HG03135 (cell line): ENCODE results near the gene MYO3B.
"Not testable (repeated sequence)": the region's sequence is repeated elsewhere in the genome, so short reads cannot be mapped to it uniquely, and the experiment has no call there.

ENCODE experiments used
- ATAC-seq: cut with Tn5 transposase; IDR thresholded peaks from one replicate; pipeline ENCODE4 v1.9.1; 2021; ENCODE audit warnings: mild to moderate bottlenecking, moderate library complexity; ENCODE audit not compliant: unreplicated experiment

MYO3B gene

DNA sequence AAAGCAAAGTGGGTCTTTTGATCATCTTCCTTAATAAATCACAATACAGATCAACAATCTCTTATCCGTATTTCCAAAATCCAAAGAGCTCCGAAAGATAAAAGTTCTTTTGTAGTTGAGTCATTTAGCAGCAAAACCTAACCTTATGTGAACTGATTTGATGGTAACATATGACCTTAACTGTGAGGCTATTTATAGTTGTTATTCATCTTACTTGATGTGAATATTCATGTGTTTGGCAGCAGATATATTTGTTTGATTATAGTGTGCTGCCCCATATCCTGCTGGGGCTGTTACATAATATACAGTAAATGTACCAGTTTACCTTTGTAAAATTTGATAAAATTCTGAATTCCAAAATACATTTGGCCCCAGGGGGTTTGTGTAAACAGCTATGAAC lies 158.5 kb downstream of the MYO3B start:
- ATAC-seq, result no peak

DNA sequence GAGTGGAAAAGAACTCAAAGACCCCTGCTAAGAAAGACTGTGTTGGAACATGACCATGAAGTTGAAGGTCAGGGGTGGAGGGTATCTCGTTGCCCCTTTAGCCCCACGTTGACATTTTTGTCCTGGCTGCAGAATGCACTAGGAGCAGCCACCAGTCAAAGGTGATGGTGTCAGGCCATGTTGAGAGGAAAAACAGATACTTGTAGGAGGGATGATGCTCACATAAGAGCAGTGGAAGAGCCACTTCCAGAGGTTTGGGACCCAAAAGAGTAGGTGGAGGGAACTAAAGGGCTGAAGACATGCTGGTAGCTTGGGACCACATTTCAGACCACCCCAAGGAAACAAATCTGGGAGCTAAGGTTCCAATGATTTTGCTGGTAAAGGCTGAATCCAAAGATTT lies 159.0 kb downstream of the MYO3B start:
- ATAC-seq, result no peak

DNA sequence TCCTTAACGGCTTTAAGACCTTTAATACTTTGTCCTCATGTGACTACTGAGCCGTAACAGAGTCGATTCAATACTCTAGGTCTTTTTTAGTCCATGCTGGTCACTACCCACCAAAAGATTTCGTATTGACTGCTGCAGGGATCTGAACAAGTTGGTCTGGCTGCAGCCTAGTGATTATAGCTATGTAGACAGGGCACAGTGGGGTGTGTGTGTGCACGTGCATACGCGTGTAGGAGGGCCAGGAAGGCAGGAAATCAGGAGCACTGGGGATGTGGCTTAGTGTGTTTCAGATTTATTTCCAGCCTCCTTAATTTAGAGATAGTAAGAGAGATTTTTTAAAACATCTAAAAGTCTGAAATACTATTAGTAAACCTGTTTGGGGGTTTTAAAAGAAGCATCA lies 161.4 kb downstream of the MYO3B start:
- ATAC-seq, result no peak

DNA sequence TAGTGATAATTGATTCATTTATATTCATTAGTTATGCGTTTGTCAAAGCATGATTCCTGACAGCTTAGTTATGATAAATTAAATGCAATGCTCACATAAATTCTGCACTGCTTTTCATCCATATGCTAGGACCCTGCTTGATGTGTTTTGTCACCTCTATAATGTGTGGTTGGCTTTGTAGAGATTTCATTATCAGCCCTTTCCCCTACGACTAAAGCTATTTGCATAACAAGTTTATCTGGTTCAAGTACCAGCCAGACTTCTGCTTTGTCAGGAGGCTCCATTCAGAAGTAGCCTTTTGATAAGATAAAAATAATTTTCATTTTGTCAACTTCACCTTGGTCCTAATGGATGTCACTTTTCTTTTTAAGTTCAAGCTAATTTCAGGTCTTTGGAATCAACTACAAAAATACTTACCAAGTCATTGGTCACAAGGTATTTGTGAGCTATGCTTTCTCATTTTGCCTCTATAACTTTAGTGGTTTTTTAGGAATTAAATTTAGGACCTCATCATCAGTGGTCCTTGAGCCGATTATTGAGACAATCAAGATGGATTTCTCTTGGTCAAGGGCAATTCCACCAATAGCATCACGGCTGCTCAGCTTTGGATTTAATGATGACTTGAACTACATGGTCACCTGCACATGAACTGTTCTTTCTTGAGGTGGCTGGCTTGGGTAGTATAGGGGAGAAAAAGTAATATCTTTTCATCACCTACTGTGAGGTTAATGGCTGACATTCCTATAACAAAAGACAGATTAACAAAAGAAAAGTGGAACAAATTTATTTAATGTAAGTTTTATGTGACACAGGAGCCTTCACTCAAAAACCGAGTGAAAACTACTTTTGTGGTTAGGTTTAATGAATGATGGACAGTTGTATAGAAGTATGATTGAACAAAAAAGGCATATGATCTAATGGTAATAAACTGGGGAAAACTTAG lies 162.1 kb downstream of the MYO3B start:
- ATAC-seq, result no peak

DNA sequence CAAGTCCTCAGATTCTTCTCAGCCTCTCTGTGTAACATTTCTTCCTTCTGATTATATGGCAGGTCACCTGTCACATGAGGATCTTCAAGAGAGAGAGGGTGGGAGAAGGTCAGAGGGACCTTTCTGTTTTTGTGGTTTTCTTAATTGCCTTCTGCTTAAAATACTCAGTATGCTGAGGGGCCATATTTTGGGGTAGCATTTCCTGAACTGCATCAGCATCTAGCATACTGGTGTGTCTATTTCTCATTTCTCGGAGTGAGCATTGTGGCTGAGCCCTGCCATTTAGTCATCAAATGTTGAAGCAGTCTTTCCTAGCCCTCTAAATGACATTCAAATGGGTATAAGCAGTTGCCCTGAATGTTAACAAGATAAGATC lies 162.7 kb downstream of the MYO3B start:
- ATAC-seq, result no peak

DNA sequence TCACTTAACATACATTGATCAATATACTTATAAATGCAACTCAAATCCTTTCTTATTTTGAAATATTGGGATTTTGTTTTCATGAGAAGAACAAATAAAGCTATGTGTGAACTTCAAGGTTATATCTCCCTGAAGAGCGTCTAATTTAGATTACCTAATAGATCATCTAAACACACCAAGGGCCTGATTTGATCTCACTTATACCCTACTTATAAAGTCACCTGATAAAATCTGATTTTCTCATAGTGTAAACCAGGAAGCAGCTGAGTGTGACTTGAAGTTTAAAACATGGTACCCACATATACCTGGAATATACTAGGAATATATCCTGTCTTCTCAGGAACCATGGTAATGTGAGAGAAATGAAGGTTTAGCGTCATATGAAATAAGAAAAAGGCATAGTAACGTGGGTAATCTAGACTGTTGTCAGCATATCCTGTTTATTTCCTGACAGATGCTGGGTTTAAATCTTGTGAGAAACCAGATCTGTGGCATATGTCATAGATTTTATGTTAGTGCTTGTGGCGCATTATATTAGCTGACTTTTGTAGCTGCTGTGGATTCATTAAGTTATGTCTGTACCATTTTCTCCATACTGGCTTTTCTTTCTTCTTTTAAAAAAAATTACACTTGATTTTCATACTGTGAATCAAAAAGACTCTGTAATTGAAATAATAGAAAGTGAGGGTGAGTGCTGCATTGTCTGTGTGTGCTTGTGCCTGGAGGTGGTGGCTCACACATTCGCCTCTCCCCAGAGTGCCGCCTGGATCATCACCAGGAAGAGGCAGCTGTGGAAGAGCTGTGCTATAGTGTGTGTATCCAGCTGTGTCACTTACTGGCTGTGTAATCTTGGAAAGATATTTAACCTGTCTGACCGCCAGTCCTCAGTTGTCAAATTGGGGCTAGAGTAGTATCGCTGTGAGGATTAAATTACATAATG lies 164.0 kb downstream of the MYO3B start:
- ATAC-seq, result no peak

DNA sequence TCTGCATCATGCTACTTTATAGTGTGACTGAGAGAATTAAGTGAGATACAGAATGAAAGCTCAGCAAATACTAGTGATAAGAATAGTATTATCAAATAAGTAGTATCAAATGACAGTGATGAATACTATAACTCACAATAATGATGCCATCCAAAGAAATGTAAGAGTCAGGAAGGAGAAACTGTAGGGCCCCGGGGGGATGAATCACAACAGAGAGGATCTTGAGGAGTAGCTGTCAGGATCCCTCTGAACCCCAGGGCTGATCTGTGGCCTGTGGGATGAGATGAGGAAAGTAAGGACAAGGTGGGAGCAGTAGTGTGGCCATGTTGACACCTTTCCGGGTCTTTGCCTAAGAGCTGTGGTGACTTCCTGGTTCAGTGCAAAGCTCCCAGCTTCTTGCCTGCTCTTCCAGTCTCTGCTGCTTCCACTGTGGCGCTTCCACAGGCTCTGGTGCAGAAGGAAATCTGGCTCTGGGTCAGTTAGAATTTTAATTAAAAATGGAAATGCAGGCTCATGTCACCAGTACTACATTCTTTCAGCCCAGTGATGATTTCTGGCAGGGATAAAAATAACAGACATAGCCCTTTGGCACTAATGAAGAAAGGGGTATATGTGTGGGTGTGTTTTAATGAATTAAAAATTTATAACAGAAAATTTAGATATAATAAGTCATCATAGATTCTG lies 166.9 kb downstream of the MYO3B start:
- no peak for ATAC-seq

DNA sequence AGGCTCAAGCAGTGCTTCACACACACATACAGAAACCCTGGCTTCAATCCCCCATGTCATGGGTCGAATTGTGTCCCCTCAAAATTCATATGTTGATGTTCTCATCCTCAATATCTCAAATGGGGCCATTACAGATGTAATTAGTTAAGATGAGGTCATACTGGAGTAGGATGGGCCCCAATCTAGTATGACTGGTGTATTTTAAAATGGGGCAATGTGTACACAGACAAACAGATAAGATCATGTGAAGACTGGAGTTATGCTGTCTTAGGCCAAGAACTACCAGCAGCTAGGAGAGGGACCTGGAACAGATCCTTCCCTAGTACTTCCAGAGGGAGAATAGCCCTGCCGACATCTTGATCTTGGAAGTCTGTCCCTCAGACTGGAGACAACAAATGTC lies 167.7 kb downstream of the MYO3B start:
- no peak for ATAC-seq

DNA sequence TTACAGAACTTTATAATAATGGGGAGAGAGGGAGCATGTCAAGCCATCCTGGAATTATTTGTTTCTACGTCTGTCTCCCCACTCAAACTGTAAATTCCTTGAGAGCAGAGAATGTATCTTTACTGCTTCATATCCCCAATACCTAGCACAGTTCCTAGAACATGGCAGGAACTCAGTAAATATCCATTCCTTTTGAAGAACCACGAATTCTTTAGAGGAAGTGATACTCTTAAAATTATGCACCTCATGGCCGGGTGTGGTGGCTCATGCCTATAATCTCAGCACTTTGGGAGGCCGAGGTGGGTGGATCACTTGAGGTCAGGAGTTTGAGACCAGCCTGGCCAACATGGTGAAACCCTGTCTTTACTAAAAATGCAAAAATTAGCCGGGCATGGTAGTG lies 171.3 kb downstream of the MYO3B start:
- ATAC-seq, result not testable (repeated sequence)

DNA sequence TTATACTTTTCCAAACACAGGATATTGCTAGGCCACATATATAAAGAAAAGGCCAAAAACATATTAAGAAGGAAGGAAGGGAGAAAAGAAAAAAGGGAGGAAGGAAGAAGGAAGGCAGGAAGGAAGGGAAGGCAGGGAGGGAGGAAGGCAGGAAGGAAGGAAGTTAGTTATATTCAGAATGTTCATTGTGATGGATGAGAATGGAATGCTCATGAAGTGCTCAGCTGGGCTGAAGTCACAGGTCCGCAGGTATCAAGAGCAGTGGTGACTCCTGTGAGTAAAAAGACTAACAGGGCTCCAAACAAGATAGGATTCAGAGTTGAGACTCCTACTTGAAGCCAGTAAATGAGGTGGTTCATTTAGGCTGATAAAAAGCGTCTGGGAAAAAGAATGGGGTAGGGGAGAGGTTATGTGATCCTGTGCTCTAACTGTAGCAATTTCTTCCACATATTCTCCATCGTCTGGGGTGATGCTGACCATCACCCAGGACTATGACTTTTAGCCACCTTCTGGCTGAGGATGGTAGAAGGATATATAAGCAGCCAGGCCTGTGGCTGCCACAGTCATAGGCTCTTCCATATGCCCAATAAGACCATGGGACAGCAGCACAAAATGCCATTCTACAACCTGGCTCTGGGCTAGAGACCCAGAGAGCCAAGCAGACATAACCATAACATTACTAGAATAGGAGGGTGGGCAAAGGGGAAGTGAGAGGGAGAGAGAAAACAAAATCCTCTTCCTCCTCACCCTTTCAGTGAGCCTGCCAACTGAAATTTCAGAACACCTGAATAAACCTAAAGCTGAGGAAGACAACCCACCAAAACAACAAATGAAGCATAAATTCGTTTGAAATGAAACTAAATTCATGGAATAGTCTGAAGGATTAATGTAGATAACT lies 173.2 kb downstream of the MYO3B start:
- no peak for ATAC-seq

DNA sequence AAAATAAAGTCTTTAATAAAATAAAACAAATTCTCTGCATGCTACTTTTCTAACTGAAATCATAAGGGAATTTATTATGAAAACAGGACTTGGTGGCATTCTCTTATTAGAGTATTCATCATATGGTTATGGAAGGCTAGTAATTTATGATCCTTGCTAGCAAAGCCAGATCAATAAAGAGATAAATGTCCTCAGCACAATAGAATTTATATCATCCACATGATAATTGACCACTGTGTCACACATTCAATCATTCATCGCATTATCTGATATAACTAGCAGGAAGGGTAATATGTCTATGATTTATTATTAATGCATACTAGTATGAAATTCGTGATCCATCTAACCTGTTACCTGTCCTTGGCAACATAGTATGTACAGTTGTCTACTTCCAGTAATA lies 175.8 kb downstream of the MYO3B start:
- ATAC-seq, result no peak

DNA sequence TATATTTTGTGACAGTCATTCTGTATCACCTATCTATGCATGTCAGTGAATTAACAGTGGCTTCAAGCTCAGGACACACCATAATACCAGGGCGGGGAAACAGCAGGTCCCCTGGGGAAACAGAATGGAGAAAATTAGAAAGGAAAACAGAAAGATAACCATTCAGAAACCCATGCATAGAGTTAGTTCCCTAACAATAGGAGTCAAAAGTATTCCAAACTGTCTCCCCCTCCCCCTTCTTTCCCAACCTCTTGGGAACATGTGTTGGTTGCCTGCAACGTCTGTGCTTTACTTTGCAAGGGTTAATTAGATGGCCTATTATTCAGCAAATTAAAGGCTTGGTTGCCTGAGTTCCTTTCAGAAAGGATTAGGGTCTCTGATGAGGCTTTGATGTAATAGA lies 176.4 kb downstream of the MYO3B start:
- no peak for ATAC-seq

DNA sequence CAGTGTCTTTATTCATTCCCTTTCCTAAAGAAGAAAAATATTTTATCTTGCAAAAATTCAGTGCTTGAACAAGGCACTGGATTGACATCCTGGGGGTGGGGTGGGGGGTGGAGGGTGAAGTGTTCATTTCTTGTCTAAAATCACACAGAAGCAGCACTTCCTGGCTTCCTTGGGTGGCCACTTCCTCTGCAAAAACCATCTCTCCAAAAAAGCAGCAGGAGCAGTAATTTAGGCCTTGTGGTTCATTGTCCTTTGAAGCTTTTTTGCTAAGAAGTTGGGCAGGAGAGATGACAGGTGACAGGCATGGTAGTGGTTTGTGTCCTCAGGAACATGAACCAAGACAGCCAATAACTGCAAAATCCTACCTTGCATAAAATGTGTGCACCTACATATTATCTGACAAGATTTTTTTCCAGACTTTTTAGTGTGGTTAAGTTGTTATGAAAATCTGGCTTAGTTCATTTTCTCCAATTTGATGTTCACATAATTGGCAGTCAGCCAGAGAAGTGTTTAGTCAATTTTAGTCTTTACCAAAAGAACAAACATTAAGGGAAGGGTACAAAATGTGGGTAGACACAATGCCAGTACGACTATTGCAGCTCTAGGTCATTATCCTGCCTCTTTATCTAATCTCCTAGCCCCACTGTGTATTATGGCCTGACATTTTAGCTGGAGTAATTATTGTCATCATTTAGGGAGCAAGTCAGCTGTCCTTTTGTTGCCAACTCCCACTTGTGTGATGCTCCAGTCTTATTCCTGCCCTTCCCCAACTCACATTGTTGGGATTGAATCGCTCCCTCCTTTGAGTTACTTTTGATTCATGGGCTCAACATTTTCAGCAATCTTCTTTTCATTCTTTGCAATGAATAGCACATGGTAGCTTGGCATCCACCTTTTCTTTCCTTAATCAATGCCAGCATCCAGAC lies 177.2 kb downstream of the MYO3B start:
- ATAC-seq, result no peak

DNA sequence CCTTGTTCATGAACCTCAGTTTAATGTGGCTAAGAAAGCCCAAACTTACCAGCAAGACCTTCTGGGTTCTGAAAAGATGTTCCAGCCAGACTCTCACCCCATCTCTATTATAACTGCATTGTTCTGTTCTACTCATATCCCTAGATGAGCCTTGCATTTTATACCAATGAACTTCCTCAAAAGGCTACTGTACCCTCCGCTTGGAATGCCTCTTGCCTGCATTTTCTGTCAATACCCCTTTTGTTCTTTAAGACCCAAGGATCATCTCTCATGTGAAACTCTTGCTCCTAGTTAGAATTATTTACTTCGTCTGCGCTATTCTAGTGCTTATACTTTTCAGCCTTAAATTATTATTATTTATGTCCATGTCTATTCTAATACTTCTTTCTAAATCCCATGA lies 181.5 kb downstream of the MYO3B start:
- no peak for ATAC-seq

DNA sequence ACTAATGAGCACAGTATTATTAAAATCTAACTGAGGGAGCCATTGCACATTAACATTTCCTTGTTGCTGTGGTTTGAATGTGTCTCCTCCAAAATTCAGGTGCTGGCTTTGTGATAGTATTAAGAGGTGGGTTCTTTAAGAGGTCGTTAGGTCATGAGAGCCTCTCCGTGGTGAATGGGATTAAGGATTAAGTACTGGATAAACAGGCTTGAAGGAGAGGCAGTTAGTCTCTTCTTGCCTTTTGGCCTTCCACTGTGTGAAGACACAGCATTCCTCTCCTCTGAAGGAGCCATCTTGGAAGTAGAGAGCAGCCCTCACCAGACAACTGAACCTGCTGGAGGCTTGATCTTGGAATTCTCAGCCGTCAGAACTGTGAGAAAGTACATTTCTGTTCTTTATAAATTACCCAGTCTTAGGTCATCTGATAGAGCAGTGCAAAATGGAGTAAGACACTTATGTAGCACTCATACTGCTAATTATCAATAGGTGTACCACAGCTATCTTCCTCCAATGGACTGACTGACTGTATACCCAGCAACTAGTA lies 182.7 kb downstream of the MYO3B start:
- no peak for ATAC-seq

DNA sequence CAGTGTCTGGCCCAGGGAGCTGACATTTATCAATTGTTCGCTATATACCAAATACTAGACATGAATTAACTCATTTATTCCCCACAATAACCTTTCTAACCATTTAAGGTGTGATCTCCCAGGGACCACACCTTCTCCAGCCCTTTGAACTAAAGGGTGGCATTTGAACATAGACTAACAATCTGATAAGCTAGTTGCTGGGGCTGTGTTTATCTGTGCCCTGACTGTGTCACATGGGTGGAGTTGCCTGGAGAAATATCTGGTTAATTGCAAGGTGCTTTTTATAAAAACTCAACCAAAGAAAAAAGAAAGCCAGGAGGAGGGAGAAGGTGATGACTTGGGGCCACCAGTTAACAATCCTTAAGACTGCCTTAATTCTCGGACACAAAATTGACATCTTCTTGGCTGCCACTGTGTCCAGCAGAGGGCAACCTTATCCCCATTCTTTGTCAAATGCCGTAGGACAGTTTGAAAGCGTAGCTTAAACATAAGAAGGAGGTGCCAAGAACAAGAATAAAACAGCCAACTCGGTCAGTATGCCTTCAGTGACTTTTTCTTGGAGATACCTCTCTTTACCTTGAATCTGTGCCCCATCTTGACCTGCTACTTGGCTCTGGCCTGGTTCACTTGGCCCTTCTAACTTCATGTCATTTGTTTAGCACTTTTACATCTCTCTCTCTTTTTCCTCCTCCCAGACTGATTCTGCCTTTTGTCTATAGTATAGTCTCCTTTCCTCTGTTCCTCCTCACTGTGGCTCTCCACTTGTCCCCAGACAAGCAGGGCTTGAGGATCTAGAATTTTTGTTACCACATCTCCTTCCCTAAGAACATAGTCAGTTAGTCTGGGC lies 183.4 kb downstream of the MYO3B start:
- ATAC-seq, result no peak

DNA sequence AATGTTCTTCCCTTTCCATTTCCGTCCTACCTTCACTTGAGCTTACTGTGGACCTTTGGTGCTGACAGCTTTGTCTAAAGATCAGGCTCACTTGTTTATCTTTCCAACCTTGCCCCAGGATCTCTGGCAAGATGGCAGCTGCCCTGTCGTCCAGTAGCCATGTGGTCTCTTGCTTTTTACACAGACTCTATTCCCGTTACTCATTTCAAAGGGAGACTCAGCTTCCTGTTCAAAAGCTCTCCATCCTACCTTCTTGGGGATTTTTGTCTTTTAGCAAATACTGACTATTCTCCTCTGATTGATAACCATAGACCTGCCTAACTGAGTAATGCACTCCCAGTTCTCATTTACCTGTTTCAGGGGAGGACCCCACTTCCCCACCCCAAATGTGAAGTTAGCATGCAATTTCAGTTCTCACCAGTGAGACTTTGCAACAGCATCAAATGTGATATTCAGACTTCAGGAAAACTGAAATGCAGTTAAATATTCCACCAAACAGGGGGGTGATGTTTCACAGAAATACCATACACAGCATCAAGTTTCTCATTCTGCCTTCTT lies 184.4 kb downstream of the MYO3B start:
- no peak for ATAC-seq
